GM18508 (cell line): Measurements from ENCODE around the gene IL17RD.

Experiments used
- ATAC-seq: cut with Tn5 transposase; IDR thresholded peaks from one replicate; pipeline ENCODE4 v1.9.1; 2021; ENCODE audit warnings: moderate number of reproducible peaks; ENCODE audit not compliant: insufficient read depth, unreplicated experiment

IL17RD gene

GRCh38 chr3:57133157-57133556 is 32.0 kb downstream of the IL17RD start:
- ATAC-seq = no peak

GRCh38 chr3:57132674-57133073 is 32.5 kb downstream of the IL17RD start:
- ATAC-seq = no peak

- ATAC-seq = no peak
Observed at GRCh38 chr3:57131210-57131588, 34.0 kb downstream of the IL17RD start.

GRCh38 chr3:57130571-57131209 is 34.5 kb downstream of the IL17RD start:
- no peak for ATAC-seq

GRCh38 chr3:57128826-57129667 is 36.1 kb downstream of the IL17RD start:
- no peak for ATAC-seq

GRCh38 chr3:57127891-57128518 is 37.1 kb downstream of the IL17RD start:
- ATAC-seq = no peak

GRCh38 chr3:57126244-57126643 is 38.9 kb downstream of the IL17RD start:
- no peak for ATAC-seq

- ATAC-seq = no peak
Observed at GRCh38 chr3:57120451-57121174, 44.5 kb downstream of the IL17RD start.

- no peak for ATAC-seq
Observed at GRCh38 chr3:57120040-57120439, 45.1 kb downstream of the IL17RD start.

- no peak for ATAC-seq
Observed at GRCh38 chr3:57118254-57118653, 46.9 kb downstream of the IL17RD start.

- no peak for ATAC-seq
Observed at GRCh38 chr3:57116501-57116900, 48.7 kb downstream of the IL17RD start.

GRCh38 chr3:57112206-57112605 is 52.9 kb downstream of the IL17RD start:
- no peak for ATAC-seq

- ATAC-seq = no peak
Observed at GRCh38 chr3:57110798-57111197, 54.4 kb downstream of the IL17RD start.

- ATAC-seq = no peak
Observed at GRCh38 chr3:57110214-57110613, 54.9 kb downstream of the IL17RD start.

- no peak for ATAC-seq
Observed at GRCh38 chr3:57109437-57110199, 55.5 kb downstream of the IL17RD start.

- ATAC-seq = no peak
Observed at GRCh38 chr3:57108684-57109083, 56.5 kb downstream of the IL17RD start.

GRCh38 chr3:57105585-57105984 is 59.6 kb downstream of the IL17RD start:
- ATAC-seq = no peak

GRCh38 chr3:57100046-57100695 is 65.0 kb downstream of the IL17RD start:
- ATAC-seq = no peak
